ENCODE measurements around the gene FOXJ1.
"Not testable (repeated sequence)": the region's sequence is repeated elsewhere in the genome, so short reads cannot be mapped to it uniquely, and the experiment has no call there.

FOXJ1 gene, protein sequence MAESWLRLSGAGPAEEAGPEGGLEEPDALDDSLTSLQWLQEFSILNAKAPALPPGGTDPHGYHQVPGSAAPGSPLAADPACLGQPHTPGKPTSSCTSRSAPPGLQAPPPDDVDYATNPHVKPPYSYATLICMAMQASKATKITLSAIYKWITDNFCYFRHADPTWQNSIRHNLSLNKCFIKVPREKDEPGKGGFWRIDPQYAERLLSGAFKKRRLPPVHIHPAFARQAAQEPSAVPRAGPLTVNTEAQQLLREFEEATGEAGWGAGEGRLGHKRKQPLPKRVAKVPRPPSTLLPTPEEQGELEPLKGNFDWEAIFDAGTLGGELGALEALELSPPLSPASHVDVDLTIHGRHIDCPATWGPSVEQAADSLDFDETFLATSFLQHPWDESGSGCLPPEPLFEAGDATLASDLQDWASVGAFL

GRCh38 chr17:76141212-76142038 lies at the start of gene FOXJ1:
Gene FOXJ1, minus strand, starts transcription at chr17:76141245. Its CDS starts 850 bp downstream, at chr17:76140395.
- DNase-seq: peak; percentile 95

DNA sequence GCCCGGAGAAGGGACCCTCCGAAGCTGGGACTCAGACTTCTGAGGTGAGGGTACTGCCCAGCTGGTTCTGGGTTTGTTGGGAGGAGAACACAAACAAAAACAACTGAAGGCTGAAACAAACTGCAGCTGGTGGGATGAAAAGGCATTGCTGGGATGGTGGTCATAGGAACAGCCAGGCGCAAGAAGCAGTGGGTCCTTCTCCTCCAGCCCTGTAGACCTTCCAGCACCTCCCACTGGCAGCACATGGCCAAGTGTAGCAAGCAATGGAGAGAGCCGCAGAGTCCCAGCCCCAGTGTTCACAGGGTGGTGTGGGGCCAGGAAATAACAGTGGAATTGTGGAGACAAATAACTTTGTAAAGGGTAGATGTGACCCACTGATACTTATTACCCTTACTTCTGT lies 48.7 kb upstream of the FOXJ1 start:
- no peak for DNase-seq

GRCh38 chr17:76189247-76189646 lies 48.2 kb upstream of the FOXJ1 start:
- DNase-seq: no peak

GRCh38 chr17:76188213-76189016 lies 47.4 kb upstream of the FOXJ1 start:
- DNase-seq: no peak

DNA sequence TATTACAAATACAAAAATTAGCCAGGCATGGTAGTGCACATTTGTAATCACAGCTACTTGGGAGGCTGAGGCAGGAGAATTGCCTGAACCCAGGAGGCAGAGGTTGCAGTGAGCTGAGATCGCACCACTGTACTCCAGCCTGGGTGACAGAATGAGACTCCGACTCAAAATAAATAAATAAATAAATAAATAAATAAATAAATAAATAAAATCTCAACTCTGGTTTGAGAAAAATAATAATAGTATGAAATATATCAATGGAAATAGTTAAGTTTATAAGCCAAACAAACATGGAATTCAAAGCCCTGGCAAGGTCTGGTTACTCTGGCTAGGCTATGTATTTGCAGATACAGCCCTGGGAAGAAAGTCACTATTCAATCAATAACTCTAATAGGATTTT lies 45.7 kb upstream of the FOXJ1 start:
- not testable (repeated sequence) for DNase-seq

GRCh38 chr17:76184290-76184689 lies 43.2 kb upstream of the FOXJ1 start:
- DNase-seq: no peak

GRCh38 chr17:76182016-76182764 lies 41.1 kb upstream of the FOXJ1 start:
- DNase-seq: peak; percentile 92

DNA sequence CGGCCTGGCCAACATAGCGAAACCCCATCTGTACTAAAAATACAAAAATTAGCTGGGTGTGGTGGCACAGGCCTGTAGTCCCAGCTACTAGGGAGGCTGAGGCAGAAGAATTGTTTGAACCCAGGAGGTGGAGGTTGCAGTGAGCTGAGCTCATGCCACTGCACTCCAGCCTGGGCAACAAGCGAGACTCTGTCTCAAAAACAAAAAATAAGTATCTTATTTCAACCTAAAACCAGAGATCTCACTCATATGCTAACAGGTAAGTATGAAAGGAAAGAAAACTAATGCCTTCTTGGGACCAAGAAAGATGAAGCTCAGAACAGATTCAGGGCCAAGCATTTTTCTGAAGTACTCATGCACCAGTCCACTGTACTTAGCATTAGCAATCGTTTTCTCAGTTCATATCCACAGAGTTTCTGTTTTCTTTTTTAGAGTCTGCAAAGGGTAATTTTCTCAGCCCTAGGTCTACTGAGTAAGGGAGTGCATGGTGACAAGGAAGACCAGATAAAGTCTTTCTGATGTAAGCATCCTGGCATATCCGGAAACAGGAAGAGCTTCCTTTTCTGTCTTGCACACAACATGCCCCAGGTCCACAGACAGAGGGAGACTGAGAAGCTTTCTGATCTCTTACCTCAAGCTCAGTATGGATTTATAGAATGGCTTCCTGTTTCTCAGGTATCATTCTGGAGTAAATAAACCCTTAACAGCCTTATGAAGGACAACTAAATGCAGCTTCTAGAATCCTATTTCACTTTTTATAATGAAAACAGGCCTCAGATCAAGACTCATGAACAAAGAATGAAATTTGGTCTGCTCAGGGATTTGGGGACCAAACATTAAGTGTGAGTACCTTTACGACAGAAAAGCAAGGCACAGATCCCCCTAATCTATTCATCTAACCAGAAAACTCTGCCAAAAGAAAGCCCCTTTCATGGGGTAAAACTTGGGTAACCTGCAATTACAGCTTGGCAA lies 38.7 kb upstream of the FOXJ1 start:
- DNase-seq: peak; percentile 26

- DNase-seq: no peak
These were observed 37.1 kb upstream of the FOXJ1 start for GRCh38 chr17:76178124-76178523.

DNA sequence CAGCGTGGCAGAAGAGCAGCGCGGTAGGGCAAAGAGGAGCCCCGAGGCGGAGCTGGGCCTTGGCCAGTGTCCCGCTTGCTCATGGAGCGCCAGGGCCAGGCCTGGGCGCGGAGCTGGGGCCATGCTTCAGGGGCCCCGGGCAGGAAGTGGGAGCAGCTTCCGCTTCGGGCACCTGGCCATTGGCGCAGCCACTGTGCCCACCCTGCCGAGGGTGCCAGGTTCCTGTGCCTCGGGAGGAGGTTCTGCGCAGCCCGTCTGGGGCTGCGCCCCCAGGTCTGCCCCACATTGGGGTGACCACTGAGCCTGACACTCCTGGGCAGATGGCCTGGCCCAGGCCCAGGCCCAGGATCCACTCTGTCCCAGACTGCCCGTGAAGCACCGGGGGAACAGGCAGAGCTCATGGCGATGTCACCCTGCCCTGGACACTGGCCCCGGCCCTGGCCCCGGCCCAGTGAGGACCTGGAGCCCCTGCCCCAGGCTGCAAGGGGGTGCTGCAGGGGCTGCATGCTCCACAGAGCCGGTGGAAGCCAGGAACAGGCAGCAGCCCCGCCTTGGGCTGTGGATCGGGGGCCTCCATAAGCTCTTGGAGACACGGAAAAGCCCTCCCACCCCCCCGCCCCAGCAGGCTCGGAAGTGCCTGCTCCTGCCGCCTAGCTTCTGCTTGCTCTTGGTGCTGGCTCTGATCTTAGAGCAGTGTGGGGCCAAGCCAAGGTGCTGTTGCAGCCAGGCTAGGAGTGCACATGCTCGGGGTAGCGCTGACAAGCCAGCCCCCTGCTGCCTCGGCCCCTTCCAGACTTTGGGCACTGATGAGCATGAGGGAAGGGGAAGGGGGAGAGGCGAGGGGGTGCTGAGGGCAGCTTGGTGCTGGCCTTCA lies 35.9 kb upstream of the FOXJ1 start:
- no peak for DNase-seq

- no peak for DNase-seq
These were observed 33.0 kb upstream of the FOXJ1 start for GRCh38 chr17:76174037-76174436.

DNA sequence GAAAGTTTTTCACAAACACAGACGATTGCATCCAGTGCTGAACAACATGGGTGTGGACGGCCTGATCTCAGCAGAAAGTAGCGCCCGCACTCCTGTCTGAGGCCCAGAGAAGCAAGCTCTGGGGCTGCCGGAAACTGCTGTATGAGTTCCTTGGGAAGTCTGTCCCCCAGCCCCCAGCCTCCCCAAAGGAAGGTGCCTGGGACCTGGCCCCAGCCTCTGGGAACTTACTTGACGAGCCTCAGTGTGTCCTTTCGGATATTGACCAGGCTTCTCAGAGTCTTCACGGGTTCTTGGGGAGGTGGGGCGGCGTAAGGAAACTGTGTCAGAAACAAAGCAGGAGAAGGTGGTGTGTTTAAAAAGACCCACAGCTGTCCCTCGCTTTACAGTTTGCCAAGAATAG lies 32.4 kb upstream of the FOXJ1 start:
- no peak for DNase-seq

GRCh38 chr17:76171706-76172105 lies 30.7 kb upstream of the FOXJ1 start:
- no peak for DNase-seq

GRCh38 chr17:76170114-76170513 lies 29.1 kb upstream of the FOXJ1 start:
- no peak for DNase-seq

- DNase-seq: no peak
These were observed 25.9 kb upstream of the FOXJ1 start for GRCh38 chr17:76166906-76167305.

- no peak for DNase-seq
These were observed 25.1 kb upstream of the FOXJ1 start for GRCh38 chr17:76166168-76166567.

DNA sequence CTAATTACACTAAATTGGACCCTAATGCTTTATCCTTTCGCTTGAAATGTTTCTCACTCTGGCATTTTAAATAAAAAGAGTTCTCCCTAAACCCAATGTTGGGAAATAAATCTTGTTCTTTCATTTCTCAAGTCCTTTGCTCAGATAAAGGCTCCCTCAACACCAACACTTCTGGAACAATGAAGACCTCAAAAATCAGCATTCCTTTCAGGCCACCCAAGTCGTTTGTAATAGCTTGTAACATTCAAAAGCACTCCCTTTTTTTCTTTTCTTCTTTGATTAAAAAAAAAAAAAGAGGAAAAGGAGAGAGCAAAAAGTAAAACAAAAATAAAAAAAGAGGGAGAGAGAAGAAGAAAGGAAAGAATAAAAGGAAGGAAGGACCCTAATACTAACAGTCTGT lies 23.3 kb upstream of the FOXJ1 start:
- DNase-seq: no peak

DNA sequence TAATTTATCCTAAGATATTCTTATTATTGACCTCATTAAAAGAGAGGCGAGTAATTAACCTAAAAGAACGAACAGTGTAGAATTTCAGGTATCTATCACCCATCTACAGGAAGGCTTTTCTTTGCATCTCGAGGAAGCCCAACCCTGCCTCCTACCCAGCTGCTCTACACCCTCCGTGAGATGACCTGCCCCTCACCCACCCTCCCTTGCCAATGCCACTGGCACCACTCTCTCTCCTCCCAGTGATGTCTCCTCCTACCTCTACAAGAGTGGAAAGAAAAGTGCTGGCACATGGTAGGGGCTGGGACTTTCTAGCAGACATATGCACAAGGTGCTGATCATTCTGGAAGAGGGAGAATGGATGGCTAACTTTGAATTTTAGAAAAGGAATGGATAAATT lies 22.9 kb upstream of the FOXJ1 start:
- DNase-seq: no peak

GRCh38 chr17:76161619-76162266 lies 20.7 kb upstream of the FOXJ1 start:
- no peak for DNase-seq

Measured in CD4-positive, alpha-beta T cell treated with Interferon gamma for 1 hour (primary cell).